Thymus (tissue), 14 donors: Measurements from ENCODE around the gene STAB2. TPM values are rescaled to one million over a fixed set of nuclear protein-coding genes. Genes with fewer than 3 reads are reported as not detected.
A peak's percentile ranks its signal among the peaks of the same experiment; 100 is the strongest.

ENCODE experiments used
- DNase-seq, 9 donors: peaks; one replicate each; pipeline ENCODE4 v3.0.0-alpha.2; 2013; ENCODE audit warnings: low spot score in 9 of 9, low read depth in 6 of 9, missing footprints in 1 of 9
- H3K27ac ChIP-seq, 2 donors: one replicate each; pipeline ENCODE4 v1.5.1; 2013; ENCODE audit warnings: control low read depth in 1 of 2, low read depth in 1 of 2, low read length in 1 of 2, mild to moderate bottlenecking in 1 of 2, moderate library complexity in 1 of 2
- H3K27me3 ChIP-seq, 2 donors: one replicate each; pipeline ENCODE4 v1.5.1; 2013; ENCODE audit warnings: low read length in 1 of 2; ENCODE audit not compliant: control insufficient read depth in 2 of 2, insufficient read depth in 1 of 2
- H3K36me3 ChIP-seq, 2 donors: one replicate each; pipeline ENCODE4 v1.5.1; 2013; ENCODE audit warnings: low read length in 1 of 2, mild to moderate bottlenecking in 1 of 2, moderate library complexity in 1 of 2; ENCODE audit not compliant: control insufficient read depth in 2 of 2, insufficient read depth in 2 of 2
- H3K4me1 ChIP-seq, 2 donors: one replicate each; pipeline ENCODE4 v1.5.1; 2013; ENCODE audit warnings: low read length in 2 of 2; ENCODE audit not compliant: control insufficient read depth in 2 of 2, insufficient read depth in 2 of 2
- H3K4me3 ChIP-seq, 2 donors: one replicate each; pipeline ENCODE4 v1.5.1; 2013; ENCODE audit warnings: low read length in 2 of 2, control low read depth in 1 of 2, mild to moderate bottlenecking in 1 of 2
- H3K9me3 ChIP-seq, 2 donors: one replicate each; pipeline ENCODE4 v1.5.1; 2013; ENCODE audit warnings: low read length in 1 of 2, mild to moderate bottlenecking in 1 of 2; ENCODE audit not compliant: control insufficient read depth in 2 of 2, insufficient read depth in 1 of 2
- WGBS: extraction: QIAGEN DNeasy Blood & Tissue Kit; methylation state at CpG from one replicate; pipeline ENCODE4 v1.1.7; 2013; 5-methylcytosine and 5-hydroxymethylcytosine counted together
- long read RNA-seq, 10 donors: transcript quantifications; one replicate each; lab custom pipeline, GENCODE V29; 2026
- polyA plus RNA-seq: library from polyadenylated mRNA; stranded (reverse); fragments of 200-250 nt; gene quantifications from one replicate; pipeline ENCODE4 v1.2.3, GENCODE V29; 2013
- total RNA-seq: library from RNA; stranded (reverse); fragments of 120-200 nt; gene quantifications from one replicate; pipeline ENCODE4 v1.2.4, GENCODE V29; 2013
- donor health status: healthy.

STAB2 gene
- 0.24 TPM for total RNA-seq
- polyA plus RNA-seq = 0.11 TPM
- long read RNA-seq, donor 1 = 0 reads
- long read RNA-seq, donor 2 = 0 reads
- long read RNA-seq, donor 3 = 0 reads
- long read RNA-seq, donor 4 = 0 reads
- long read RNA-seq, donor 5 = 0 reads
- long read RNA-seq, donor 6 = 0 reads
- long read RNA-seq, donor 7 = 0 reads
- long read RNA-seq, donor 8 = 0 reads
- long read RNA-seq, donor 9 = 0 reads
- long read RNA-seq, donor 10 = 0 reads

GRCh38 chr12:103586791-103587370, at the start of gene STAB2:
STAB2 (plus strand) TSS chr12:103587273; CDS start chr12:103587477, 204 bp downstream.
- Histone ChIP-seq H3K9me3 (no peaks in the 10 kb centered on the region), H3K4me1 (no peaks in the 10 kb centered on the region), H3K27me3 (no peaks in the 10 kb centered on the region), H3K27ac (no peak within 1 kb of the TSS), H3K4me3 (no peak within 1 kb of the TSS), H3K36me3 (no peaks in the 10 kb centered on the region)
- DNase-seq = no peak
- WGBS = 82% methylated on average over 9 of the region's 9 CpGs

GRCh38 chr12:103538397-103538796, 48.7 kb upstream of the STAB2 start:
- no peak for DNase-seq
- 77% methylated on average over 1 of the region's 1 CpG for WGBS
- Histone ChIP-seq H3K36me3 (no peaks in the 10 kb centered on the region), H3K4me3 (no peak overlapping the region), H3K27ac (no peak overlapping the region), H3K27me3 (no peaks in the 10 kb centered on the region), H3K4me1 (no peaks in the 10 kb centered on the region), H3K9me3 (no peaks in the 10 kb centered on the region)

- Histone ChIP-seq H3K36me3 (no peaks in the 10 kb centered on the region), H3K27me3 (no peaks in the 10 kb centered on the region), H3K4me1 (no peaks in the 10 kb centered on the region), H3K4me3 (no peak overlapping the region), H3K9me3 (no peaks in the 10 kb centered on the region), H3K27ac (no peak overlapping the region)
- WGBS = 22% methylated on average over 3 of the region's 3 CpGs
- no peak for DNase-seq
Measured at GRCh38 chr12:103540319-103540718, 46.8 kb upstream of the STAB2 start.

GRCh38 chr12:103542078-103542477, 45.0 kb upstream of the STAB2 start:
- Histone ChIP-seq H3K4me3 (no peak overlapping the region), H3K9me3 (no peaks in the 10 kb centered on the region), H3K36me3 (no peaks in the 10 kb centered on the region), H3K27me3 (no peaks in the 10 kb centered on the region), H3K27ac (no peak overlapping the region), H3K4me1 (no peaks in the 10 kb centered on the region)
- no peak for DNase-seq
- WGBS = 97% methylated on average over 3 of the region's 3 CpGs

GRCh38 chr12:103546959-103547358, 40.1 kb upstream of the STAB2 start:
- Histone ChIP-seq H3K27ac (no peak overlapping the region), H3K36me3 (no peaks in the 10 kb centered on the region), H3K9me3 (no peaks in the 10 kb centered on the region), H3K27me3 (no peaks in the 10 kb centered on the region), H3K4me1 (no peaks in the 10 kb centered on the region), H3K4me3 (no peak overlapping the region)
- no peak for DNase-seq
- WGBS = 99% methylated on average over 2 of the region's 2 CpGs

GRCh38 chr12:103547376-103547775, 39.7 kb upstream of the STAB2 start:
- WGBS = 79% methylated on average over 3 of the region's 3 CpGs
- H3K27ac ChIP-seq = no peak overlapping the region
- H3K4me1 ChIP-seq = no peaks in the 10 kb centered on the region
- no peak overlapping the region for H3K4me3 ChIP-seq
- no peaks in the 10 kb centered on the region for H3K9me3 ChIP-seq
- no peak for DNase-seq
- no peaks in the 10 kb centered on the region for H3K27me3 ChIP-seq
- no peaks in the 10 kb centered on the region for H3K36me3 ChIP-seq

GRCh38 chr12:103547929-103548328, 39.1 kb upstream of the STAB2 start:
- H3K27ac ChIP-seq = no peak overlapping the region
- no peak for DNase-seq
- no peak overlapping the region for H3K4me3 ChIP-seq
- no peaks in the 10 kb centered on the region for H3K36me3 ChIP-seq
- H3K4me1 ChIP-seq = no peaks in the 10 kb centered on the region
- H3K9me3 ChIP-seq = no peaks in the 10 kb centered on the region
- 85% methylated on average over 6 of the region's 6 CpGs for WGBS
- H3K27me3 ChIP-seq = no peaks in the 10 kb centered on the region

GRCh38 chr12:103548622-103549601, 38.2 kb upstream of the STAB2 start:
- DNase-seq = peak; percentile 30 to 76 (median 61)
- H3K4me3 ChIP-seq = no peak overlapping the region
- H3K9me3 ChIP-seq = no peaks in the 10 kb centered on the region
- no peaks in the 10 kb centered on the region for H3K27me3 ChIP-seq
- H3K4me1 ChIP-seq = no peaks in the 10 kb centered on the region
- no peak overlapping the region for H3K27ac ChIP-seq
- WGBS = 33% methylated on average over 10 of the region's 10 CpGs
- no peaks in the 10 kb centered on the region for H3K36me3 ChIP-seq
